Fibroblast of lung (primary cell): ENCODE results near the gene NACA2.

ENCODE experiments used
- EZH2 ChIP-seq: IDR thresholded peaks from 2 replicates; pipeline ENCODE4 v1.5.1; 2012; ENCODE audit warnings: low read length, control low read depth, mild to moderate bottlenecking; ENCODE audit errors: missing control alignments
- TF ChIP-seq, protein P1 (sequence below), 2 donors: IDR thresholded peaks in 1 of 2; conservative IDR thresholded peaks in 1 of 2; 1 replicate in 1 of 2; 2 replicates in 1 of 2; pipeline ENCODE4 v1.5.1; 2011 to 2012; ENCODE audit warnings: low read length in 2 of 2, control low read depth in 1 of 2, inconsistent platforms in 1 of 2, low read depth in 1 of 2, mild to moderate bottlenecking in 1 of 2

DNA sequence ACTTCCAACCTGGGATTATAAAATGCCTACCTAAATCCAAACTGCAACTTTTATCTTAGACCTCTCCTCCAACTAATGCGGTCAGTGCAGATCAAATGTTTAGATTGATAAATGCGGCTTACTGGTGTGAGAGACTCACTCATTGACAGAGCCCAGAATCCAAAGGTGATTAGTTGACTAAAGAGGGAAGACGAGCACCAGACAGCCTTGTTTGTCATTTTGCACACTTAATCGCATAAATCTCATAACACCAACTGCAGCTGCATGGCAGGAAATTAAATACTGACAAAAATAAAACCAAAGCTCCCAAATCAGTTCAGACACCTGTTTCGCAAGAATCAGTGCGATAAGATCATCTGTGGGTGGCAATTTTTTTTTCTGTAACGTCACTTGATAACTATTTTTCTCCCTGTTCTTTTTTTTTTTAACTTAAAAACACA is 35.9 kb downstream of the NACA2 start:
- TF ChIP-seq, protein P1, sequence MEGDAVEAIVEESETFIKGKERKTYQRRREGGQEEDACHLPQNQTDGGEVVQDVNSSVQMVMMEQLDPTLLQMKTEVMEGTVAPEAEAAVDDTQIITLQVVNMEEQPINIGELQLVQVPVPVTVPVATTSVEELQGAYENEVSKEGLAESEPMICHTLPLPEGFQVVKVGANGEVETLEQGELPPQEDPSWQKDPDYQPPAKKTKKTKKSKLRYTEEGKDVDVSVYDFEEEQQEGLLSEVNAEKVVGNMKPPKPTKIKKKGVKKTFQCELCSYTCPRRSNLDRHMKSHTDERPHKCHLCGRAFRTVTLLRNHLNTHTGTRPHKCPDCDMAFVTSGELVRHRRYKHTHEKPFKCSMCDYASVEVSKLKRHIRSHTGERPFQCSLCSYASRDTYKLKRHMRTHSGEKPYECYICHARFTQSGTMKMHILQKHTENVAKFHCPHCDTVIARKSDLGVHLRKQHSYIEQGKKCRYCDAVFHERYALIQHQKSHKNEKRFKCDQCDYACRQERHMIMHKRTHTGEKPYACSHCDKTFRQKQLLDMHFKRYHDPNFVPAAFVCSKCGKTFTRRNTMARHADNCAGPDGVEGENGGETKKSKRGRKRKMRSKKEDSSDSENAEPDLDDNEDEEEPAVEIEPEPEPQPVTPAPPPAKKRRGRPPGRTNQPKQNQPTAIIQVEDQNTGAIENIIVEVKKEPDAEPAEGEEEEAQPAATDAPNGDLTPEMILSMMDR (conservative IDR thresholded peaks at IDR 0.05 in 1 of 2, IDR thresholded peaks at IDR 0.05 in 1 of 2; ENCODE audit: low read depth in 1 of 2, low read length in 2 of 2), result no peak
- TF ChIP-seq EZH2, result no peak
